ENCODE results near the gene HYDIN.

HYDIN gene

DNA sequence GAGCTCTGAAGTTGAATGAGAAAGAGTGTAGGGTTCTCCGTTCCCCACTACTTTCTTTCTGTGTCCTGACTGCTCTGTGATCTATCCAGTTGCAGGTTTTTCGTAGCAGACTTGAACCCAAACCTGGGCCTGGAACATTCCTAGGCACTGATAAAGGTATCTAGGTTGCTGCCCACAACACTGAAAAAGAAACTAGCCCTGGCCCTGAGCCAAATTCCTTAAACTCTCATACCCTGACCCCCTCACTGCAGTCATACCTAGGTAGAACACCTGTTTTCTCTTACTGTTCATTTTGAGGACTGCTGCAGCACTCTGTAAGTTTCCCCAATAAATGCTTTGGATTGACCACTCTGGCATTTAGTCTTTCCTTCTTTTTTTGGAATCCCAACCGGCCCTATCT lies 5.4 kb downstream of the HYDIN start:
- H3K4me3 ChIP-seq (ENCODE audit: low read depth, low read length) = no peak overlapping the region
- TF ChIP-seq, protein P1, sequence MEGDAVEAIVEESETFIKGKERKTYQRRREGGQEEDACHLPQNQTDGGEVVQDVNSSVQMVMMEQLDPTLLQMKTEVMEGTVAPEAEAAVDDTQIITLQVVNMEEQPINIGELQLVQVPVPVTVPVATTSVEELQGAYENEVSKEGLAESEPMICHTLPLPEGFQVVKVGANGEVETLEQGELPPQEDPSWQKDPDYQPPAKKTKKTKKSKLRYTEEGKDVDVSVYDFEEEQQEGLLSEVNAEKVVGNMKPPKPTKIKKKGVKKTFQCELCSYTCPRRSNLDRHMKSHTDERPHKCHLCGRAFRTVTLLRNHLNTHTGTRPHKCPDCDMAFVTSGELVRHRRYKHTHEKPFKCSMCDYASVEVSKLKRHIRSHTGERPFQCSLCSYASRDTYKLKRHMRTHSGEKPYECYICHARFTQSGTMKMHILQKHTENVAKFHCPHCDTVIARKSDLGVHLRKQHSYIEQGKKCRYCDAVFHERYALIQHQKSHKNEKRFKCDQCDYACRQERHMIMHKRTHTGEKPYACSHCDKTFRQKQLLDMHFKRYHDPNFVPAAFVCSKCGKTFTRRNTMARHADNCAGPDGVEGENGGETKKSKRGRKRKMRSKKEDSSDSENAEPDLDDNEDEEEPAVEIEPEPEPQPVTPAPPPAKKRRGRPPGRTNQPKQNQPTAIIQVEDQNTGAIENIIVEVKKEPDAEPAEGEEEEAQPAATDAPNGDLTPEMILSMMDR (IDR thresholded peaks at IDR 0.05; ENCODE audit: borderline replicate concordance, insufficient read depth, low read depth, low read length) = no peak

DNA sequence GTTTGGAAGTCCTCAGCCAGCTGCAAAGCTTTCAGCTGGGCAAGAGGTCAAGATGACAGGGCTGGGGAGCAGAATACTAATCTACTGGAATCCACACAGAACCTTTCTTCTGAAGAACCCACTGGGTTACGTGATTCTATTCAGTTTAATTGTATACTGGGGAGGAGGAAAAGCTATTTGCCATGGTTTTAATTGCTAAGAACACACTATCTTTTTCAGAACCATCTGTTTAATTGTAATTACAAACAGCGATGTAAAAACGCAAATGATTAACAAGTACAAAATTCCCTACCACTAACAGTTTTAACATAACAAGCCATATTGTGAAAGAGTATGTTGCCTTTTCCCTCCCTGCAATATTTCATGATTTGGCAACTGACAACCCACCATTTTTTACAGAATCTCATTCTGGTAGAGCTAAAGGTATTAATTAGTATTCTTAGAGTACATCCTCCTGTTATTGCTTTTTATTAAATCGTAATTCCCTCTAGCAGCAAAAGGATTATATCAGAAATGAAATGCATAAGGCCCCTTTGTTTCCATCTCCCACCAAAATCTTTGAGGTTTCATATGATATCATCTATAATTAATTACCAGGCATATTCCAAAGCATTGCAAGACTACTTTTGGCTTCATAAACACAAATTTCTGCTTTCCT lies 12.1 kb downstream of the HYDIN start:
- H3K4me3 ChIP-seq (ENCODE audit: low read depth, low read length) = no peak overlapping the region
- TF ChIP-seq, protein P1 (IDR thresholded peaks at IDR 0.05; ENCODE audit: borderline replicate concordance, insufficient read depth, low read depth, low read length) = no peak

DNA sequence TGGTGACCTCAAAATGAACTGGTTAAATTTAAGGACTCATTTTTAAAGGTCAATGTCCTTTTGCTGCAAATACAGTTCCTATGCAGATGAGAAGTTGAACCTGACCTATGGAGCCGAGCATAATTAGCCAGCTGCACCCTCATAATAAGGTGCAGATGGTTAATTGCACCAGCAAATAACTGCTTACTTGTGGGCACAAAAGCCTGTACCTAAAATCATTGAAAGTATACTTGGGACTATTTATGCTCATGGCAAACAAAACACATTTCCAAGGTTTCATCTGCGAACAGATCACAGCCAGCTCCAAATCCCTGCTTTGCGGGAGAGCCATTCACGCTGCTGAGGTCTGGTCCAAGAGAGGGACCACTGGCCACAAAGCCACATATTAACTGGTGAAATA lies 13.0 kb downstream of the HYDIN start:
- TF ChIP-seq, protein P1 (IDR thresholded peaks at IDR 0.05; ENCODE audit: borderline replicate concordance, insufficient read depth, low read depth, low read length) = no peak
- no peak overlapping the region for H3K4me3 ChIP-seq (ENCODE audit: low read depth, low read length)

DNA sequence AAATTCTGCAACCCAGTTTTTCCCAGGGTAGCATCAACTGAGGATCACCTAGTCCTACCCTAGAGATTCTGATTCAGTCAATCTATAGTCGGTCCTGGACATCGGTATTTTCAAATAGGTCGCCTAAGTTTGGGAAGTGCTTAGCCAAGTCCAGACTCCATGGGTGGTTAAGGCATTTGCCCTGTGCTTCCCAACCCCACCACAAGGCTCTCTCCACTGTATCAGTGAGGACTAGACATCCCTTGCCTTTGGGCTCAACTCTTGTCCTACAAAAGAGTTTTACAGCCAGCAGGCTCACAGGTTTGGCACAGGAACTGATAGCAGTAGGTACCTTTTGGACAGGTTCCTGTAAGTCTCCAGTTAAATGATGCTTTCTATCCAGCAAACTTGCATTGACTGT lies 13.8 kb downstream of the HYDIN start:
- H3K4me3 ChIP-seq (ENCODE audit: low read depth, low read length) = no peak overlapping the region
- TF ChIP-seq, protein P1 (IDR thresholded peaks at IDR 0.05; ENCODE audit: borderline replicate concordance, insufficient read depth, low read depth, low read length) = 0 out of 2 replicates have a peak, but pooled peaks have one; percentile 2

DNA sequence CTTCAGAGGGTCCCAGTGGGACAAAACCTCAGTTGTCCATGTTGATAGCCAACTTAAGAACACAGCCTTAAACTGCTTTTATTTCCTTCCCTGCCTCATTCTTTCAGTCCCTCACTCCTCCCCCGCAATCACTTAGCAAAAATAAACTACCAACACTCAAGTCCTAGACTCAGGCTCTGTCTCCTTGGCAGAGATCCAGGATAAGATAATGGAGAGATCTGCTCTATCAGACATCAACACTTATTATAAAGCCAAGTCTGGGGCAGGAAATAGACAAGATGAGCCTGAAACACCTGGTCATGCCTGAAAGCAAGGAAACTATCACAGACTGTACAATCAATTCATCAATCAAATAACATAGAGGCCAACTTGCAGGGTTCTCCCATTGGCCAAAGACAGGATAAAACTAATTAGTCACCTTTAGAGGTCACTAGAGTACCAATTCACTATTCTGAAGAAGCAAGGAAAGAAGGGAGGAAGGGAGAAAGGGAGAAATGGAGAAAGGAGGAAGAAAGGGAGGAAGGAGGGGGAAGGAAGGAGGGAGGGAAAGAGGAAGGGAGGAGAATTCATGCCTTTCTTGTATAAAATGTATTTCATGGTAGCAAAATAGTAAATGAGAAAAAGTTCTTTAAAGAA lies 15.7 kb downstream of the HYDIN start:
- TF ChIP-seq, protein P1 (IDR thresholded peaks at IDR 0.05; ENCODE audit: borderline replicate concordance, insufficient read depth, low read depth, low read length) = no peak
- no peak overlapping the region for H3K4me3 ChIP-seq (ENCODE audit: low read depth, low read length)

DNA sequence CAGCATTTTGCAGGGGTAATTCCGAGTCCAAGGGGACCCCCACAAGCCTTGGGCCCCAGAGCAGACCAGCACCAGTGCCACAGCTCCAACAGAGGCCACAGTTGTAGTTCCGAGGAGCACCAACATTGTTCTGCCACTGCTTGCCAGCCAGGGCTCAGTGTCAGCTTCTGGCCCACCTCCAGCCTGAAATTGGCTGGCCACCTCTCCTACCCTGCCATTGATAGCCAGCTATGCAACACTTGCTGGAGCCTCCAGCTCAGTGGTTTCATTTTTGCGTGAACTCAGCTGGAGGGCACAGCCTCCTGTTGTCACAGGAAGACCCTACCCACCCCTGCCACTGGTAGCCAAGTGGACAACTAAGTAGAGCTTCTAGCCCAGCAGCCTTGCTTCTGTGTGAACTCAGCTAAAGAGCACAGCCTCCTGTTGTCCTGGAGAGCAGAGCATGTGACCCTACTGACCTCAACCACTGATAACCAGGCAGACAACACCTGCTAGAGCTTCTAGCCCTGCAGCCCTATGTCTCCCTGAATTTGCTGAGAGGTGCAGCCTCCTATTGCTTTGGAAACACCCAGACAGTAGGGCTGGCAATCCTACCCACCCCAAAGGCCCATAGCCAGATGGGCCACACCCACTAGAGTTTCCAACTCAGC lies 24.9 kb downstream of the HYDIN start:
- H3K4me3 ChIP-seq (ENCODE audit: low read depth, low read length) = no peak overlapping the region
- TF ChIP-seq, protein P1 (IDR thresholded peaks at IDR 0.05; ENCODE audit: borderline replicate concordance, insufficient read depth, low read depth, low read length) = no peak
